Epidermal melanocyte (primary cell): ENCODE measurements around the gene BTN2A1.
"Not testable (repeated sequence)": the region's sequence is repeated elsewhere in the genome, so short reads cannot be mapped to it uniquely, and the experiment has no call there.

Experiments
- DNase-seq: peaks from one replicate; pipeline ENCODE4 v3.0.0; 2011; ENCODE audit warnings: low spot score; ENCODE audit not compliant: insufficient read length

The BTN2A1 gene

DNA sequence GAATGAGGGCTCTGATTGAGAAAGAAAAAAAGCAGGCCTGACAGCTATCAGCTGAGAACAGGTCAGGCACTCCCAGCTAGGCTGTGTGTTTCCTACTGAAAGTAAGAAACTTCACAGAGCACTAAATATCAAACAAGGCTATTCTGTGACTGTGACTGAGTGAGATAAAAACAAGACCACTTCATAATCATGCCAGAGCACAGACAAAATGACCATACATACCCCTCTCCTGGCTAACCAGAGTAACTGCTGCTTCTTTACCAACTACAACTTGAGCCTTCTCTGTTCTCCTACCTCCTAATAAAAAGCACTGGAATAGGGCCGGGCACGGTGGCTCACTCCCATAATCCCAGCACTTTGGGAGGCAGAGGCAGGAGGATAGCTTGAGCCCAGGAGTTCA lies 35.5 kb downstream of the BTN2A1 start:
- DNase-seq: no peak

DNA sequence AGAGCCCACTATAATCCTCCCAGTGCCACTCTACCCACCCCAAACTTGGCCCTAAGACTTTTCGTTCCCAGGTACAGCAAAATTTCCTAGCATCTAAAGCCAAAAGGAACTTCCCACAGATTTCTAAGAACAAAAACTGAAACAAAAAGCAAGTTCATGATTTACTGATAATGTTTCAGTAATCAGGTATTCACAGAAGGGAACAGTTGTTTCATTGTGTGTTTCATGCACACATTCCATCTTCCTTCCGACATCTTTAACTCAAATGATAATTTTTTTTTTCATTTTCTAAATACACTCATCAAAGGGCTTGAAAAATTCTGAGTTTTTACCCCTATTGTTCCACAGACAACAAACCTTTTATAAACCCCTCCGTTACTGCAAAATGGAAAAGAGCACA lies 36.4 kb downstream of the BTN2A1 start:
- DNase-seq: no peak

DNA sequence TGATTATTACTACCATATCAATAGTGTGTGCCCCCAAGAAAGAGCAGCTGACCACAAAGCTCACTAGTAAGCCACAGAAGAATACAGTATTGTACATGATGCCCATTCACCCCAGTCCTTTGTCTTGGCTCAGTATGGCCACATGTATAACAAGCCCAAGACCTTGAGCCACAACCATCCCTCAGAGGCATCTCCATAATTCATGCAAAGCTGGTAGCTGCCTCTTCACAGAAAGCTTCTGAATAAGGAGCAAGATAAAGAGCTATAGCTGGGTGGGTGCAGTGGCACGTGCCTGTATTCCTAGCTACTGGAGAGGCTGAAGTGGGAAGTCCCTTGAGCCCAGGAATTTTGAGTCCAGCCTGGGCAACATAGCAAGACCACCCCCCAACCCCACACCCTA lies 37.5 kb downstream of the BTN2A1 start:
- DNase-seq: no peak

DNA sequence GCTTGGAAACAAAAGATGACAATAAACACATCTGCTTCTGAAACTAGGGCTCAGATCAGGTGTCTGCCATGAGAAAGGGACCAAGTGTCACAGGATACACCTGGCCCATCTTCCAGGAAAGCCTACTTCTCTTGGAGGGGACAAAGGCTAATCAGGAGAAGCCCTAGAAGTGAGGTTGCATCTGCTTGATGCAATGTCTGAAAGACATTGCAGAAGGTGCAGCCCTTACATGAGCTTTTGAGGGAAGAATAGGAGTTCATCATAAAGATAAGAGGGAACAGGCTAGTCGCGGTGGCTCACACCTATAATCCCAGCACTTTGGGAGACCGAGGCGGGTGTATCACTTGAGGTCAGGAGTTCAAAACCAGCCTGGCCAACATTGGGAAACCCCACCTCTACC lies 39.9 kb downstream of the BTN2A1 start:
- no peak for DNase-seq

DNA sequence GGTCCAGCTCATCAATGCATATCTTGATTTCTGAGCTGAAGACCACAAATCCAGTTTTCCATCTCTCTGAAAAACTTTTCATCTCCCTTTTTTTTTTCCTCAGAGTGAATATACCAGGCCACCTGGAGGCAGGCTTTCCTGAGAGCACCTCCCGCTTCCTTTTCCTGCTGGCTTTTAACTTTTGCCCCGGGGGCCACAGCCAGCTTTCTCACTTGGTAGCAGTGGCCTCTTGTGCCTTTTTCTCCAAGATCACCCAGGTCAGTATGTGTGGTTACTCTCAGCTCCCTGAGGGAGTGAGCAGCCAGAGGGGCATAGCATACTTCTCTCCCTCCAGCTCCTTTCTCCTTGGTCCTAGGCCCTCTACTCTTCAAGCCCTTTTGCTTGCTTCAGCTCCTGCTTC lies 42.3 kb downstream of the BTN2A1 start, which contains the start of gene BTN1A1:
TSS of gene BTN1A1 (plus strand) at position 202 of the 400 bp plus-strand sequence. CDS start 984 bp downstream, outside the sequence.
- DNase-seq: no peak

DNA sequence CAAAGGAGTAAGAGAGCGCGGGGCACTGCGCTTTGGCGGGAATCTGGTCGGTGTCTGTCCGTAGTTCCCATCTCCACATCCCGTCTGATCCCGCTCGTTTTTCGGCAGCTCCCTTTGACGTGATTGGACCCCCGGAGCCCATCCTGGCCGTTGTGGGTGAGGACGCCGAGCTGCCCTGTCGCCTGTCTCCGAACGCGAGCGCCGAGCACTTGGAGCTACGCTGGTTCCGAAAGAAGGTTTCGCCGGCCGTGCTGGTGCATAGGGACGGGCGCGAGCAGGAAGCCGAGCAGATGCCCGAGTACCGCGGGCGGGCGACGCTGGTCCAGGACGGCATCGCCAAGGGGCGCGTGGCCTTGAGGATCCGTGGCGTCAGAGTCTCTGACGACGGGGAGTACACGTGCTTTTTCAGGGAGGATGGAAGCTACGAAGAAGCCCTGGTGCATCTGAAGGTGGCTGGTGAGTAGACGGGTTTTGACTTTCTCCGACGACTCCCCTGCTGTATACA lies 43.8 kb downstream of the BTN2A1 start:
- no peak for DNase-seq

DNA sequence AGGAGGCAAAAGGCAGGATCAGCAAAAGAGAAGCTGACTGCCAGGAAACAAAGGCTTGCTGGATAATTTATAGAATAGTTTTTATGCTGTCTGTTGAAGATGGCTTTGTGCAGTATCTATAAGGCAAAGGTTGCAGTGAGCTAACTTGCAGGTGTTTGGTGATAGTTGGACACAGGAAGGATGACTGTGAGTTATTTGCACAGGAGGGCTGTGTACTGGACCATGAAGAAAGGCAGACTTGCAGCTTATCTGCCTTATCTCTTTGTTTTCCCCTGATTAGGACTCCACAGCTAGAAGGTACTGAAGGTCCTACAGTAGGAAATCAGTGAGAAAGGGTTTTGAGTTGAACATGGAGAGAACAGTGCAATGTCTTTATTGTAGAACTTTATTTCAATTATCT lies 44.4 kb downstream of the BTN2A1 start:
- DNase-seq: no peak

DNA sequence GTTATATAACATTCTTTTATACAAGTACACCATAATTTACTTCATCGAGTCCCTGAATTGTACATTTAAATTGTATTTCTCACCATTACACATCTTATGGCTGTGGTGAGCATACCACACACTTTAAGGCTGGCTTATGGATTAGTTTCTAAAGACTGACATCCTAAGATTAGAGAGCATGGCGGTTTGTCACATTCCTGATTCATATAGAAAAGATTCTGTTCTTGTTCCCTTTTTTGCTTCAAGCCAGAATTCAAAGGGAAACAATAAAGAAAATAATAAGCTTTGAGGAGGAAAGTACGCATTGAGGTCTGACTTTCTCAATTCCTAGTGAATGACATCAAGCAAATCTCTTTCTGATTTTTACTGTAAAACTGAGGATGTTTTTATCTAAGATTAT lies 44.9 kb downstream of the BTN2A1 start:
- no peak for DNase-seq

DNA sequence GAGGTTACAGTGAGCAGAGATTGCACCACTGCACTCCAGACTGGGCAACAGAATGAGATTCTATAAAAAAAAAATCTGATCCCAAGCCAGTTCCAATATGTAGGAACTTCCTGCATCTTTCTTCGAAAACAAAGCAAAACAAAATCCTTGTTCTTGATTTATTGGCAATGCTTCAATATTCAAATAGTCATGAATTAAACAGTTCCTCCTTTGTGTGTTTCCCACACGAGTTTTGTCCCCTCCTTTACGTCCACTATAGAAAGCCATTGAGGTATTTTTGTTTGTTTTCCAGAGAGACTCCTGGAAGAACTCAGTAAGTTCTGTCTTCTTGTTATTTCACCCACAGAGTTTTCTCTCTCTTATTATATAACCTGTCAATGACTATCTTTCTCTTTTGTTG lies 49.9 kb downstream of the BTN2A1 start:
- DNase-seq: no peak

DNA sequence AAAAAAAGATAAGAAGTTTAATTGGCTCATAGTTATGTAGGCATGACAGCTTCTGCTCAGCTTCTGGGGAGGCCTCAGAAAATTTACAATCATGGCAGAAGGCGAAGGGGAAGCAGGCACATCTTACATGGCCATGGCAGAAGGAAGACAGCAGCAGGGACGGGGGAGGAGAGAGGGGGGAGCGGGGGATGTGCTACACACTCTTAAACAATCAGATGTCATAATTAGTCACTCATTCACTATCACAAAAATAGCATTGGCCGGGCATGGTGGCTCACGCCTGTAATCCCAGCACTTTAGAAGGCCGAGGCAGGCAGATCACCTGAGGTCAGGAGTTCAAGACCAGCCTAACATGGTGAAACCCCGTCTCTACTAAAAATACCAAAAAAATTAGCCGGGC lies 53.3 kb downstream of the BTN2A1 start:
- not testable (repeated sequence) for DNase-seq

DNA sequence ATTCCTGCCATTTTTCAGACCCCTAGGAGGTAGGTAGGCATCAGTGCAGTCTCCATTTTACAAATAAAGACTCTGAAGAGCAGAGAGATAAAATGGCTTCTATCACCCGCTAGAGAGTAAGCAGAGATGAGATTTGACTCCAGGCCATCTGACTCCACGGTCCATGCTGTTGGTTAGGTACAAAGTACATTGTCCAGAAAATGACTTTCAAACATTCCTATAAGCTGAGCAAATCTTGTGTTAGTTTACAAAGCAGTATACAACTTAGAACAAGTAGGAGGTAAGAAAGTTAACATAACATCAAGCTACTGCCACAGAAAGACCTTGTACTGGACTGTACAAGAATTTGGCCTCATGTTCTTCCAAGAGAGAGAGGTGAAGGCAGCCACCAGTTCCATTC lies 57.2 kb downstream of the BTN2A1 start:
- DNase-seq: no peak

DNA sequence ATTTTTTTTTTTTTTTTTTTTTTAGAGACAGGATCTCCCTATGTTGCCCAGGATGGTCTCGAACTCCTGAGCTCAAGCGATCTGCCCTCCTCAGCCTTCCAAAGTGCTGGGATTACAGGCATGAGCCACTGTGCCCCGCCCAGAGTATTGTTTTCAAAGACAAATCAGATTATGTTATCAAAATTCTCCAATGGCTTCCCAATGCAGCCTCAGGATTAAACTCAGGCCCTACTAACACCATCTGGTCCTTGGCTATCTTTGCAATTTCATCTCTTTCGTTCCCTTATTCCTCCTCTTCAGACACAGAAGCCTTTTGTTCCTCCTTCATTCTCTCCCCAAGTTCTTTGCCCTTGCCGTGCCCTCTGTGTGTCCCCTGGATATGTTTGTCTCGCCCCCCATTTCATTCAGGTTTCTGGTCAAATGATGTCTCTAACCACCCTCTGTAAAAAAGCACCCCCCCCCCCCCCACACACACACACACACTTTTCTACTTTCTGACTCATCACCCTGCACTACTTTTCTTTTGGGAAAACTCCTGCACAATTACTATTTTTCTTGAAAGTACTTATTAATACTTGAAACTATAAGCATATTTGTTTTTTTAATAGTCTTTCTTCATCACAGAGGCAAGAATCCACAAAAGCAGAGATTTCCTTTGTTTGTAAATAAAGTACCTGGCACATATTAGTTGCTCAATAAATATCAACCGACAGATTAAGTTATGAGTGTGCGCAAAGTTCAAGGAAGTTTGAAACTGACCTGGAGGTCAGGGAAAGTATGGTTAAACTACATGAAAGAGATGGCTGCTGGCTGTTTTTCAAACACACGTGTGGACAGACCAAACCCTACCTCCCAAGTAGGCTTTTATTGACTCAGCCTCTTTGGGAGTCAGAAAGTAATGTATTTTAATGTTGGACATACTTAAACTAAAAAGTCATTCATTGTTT lies 59.0 kb downstream of the BTN2A1 start:
- DNase-seq: no peak
